Measurements from ENCODE around the gene ZBED4.

ZBED4 gene

GRCh38 chr22:49936973-49937757, 83.5 kb downstream of the ZBED4 start:
- DNase-seq, result no peak

GRCh38 chr22:49937758-49938564, 84.3 kb downstream of the ZBED4 start:
- no peak for DNase-seq

GRCh38 chr22:49938565-49939136, 85.0 kb downstream of the ZBED4 start:
- no peak for DNase-seq
